NCI-H526 treated with DMSO at 0.1 percent for 48 hours (cell line): ENCODE results near the gene POTEF.
"Not testable (repeated sequence)": the region's sequence is repeated elsewhere in the genome, so short reads cannot be mapped to it uniquely, and the experiment has no call there.

ENCODE experiments used
- DNase-seq: peaks from one replicate; lab custom pipeline; 2025; lab: John Stamatoyannopoulos, UW

POTEF gene

DNA sequence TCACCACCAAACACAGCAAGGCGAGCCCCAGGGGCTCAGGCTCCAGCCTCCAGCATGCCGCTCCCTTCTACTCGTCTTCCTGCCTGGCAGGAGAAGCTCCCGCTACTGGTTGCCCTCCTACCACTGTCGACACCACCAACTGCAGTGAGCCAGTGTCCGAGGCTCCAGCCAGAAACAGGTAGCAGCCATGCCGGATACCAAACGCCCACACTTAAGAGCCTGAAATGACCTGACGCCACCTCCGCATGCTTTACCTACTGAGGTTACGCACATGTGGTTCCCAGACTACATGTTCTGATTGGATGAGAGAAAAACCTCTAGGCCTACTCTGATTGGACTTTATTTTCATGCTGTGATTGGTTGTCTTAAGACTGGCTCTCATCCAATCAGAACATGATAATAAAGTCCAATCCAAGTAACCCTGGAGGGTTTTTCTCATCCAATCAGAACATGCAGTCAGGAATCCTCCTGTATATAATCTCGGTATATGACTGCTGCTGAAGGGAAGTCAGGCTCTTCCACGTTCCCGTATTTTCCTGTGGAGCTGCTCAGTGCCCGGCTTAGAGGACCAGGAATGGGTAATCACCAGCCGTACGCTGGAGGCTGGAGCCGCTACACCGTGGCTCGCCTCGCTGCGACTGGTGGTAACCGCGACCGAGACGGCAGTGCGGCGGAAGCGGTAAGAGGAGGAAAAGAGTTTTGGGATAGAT is at the start of gene POTEF:
TSS of gene POTEF (minus strand) at position 103 of the 710 bp plus-strand sequence. CDS start 8,707 bp downstream, outside the sequence.
- not testable (repeated sequence) for DNase-seq

DNA sequence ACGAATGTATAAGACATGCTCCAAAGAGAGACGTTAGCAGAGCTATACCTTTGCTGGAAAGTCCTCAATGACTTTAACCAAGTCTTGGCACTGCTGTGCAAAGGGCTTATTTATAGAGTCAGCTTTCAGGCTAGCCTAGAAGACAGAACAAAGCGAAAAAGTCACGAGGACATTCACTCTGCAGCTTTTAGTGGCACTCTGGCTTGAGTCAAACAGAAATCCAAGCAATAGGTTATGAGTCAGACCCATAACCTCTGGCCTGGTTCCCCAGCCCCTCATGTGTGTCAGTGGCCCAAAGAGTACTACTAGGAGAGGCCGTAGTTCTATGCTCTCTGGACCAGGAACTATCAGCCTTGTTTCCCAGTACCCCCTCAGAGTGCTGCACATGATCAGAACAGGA is 45.8 kb upstream of the POTEF start:
- DNase-seq: not testable (repeated sequence)

DNA sequence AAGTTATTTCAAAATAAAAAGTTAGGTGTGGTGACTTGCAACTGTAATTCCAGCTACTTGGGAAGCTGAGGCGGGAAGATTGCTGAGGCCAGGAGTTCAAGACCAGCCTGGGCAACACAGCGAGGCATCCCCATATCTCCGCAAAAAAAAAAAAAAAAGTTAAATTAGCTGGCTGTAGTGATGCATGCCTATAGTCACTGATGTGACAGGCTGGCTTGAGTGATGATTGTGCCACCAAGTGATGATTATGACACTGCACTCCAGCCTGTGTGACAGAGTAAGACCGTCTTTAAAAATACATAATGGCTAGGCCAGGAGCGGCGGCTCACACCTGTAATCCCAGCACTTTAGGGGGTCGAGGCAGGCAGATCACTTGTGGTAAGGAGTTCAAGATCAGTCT is 40.9 kb upstream of the POTEF start:
- DNase-seq: no peak

DNA sequence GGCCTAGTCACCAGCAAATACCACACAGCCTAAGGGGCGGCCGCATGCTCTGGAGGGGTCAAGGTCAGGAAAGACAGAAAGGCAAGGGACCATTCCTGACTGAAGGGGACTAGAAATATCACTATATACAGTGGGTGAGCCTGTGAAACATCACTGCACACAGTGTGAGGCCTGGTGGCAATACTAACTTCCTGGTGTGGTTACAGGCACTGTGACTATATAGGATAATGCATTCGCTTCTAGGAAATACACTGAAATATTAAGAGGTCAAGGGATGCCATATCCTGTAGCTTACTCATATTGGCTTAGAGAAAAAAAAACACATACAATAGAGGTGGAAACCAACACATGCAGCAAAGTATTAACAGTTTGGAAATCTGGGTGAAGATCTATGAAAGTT is 40.1 kb upstream of the POTEF start:
- DNase-seq: not testable (repeated sequence)

DNA sequence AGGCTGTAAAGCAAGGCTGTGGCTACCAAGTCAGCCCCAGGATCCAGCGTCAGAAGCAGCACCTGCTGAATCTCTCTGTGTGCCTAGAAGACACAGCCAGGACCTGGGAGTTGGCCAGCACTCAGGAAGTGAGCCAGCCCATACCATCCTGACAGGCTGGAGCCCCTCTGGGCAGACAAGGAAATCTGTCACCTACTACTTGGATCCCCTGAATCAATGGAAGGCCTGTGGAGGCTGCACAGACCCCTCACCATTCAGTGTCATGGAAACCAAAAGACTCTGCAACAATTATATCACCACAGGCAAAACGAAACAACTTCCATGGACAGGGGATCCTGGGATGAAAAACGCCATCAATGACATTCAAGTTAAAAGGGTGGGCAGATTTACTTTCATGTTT is 37.6 kb upstream of the POTEF start:
- not testable (repeated sequence) for DNase-seq

DNA sequence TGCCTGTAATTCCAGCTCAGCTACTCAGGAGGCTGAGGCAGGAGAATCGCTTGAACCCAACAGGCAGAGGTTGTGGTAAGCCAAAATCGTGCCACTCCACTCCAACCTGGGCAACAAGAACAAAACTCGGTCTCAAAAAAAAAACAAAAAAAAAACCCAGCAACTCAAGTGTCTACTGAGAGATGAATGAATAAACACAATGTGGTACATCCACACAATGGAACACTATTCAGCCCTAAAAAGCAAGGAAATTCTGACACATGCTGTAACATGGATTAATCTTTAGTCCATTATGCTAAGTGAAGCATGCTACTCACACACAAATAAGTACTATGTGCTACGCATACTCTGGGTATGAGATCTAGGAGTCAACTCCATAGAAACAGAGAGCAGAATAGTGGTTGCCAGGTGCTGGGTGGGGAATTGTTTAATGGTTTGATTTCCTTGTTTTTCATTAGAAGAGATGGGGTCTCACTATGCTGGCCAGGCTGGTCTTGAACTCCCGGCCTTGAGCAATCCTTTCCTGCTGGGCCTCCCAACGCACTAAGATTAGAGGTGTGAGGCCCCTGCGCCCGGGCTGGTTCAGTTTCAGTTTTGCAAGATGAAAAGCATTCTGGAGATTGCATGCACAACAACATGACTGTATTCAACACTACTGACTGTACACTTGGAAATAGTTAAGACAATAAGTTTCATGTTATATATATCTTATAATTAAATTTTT is 36.4 kb upstream of the POTEF start:
- DNase-seq: no peak

DNA sequence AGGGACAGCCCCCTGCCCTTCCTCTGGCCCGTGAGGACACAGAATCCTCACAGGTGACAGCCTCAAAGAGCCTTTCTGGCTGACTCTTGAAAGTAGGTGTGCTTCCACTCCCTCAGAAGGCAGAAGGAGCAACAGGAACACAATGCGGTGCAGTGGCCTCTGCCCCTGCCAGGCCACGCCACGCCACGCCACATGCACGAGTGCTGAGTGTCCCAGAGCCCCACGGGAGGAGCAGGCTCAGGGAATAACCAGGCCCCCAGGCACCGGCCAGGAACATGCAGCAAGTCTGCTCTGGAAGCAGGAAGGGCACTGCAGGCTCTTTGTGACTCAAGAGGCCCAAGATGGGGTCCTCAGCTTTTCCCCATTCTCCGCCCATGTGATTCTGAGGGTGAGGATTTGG is 33.9 kb upstream of the POTEF start:
- DNase-seq: no peak

DNA sequence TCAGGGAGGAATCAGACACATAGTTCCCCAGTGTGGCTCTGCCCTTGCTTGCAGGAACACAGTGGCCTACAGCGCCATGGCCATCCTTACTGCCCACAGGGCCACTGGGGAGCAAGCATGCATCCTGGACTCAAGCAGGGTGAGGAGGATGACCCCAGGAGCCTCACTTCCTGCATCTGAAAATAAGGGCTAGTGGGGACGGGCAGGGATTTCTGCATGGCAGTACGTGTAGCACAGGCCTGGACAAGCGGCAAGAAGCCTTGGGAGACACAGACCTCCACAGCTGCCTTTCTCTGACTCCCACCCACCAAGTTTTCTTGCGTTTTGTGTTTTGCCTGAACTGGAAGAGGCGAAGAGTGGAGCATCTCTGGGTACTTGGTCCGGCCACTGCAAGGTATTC is 33.5 kb upstream of the POTEF start:
- DNase-seq: not testable (repeated sequence)

DNA sequence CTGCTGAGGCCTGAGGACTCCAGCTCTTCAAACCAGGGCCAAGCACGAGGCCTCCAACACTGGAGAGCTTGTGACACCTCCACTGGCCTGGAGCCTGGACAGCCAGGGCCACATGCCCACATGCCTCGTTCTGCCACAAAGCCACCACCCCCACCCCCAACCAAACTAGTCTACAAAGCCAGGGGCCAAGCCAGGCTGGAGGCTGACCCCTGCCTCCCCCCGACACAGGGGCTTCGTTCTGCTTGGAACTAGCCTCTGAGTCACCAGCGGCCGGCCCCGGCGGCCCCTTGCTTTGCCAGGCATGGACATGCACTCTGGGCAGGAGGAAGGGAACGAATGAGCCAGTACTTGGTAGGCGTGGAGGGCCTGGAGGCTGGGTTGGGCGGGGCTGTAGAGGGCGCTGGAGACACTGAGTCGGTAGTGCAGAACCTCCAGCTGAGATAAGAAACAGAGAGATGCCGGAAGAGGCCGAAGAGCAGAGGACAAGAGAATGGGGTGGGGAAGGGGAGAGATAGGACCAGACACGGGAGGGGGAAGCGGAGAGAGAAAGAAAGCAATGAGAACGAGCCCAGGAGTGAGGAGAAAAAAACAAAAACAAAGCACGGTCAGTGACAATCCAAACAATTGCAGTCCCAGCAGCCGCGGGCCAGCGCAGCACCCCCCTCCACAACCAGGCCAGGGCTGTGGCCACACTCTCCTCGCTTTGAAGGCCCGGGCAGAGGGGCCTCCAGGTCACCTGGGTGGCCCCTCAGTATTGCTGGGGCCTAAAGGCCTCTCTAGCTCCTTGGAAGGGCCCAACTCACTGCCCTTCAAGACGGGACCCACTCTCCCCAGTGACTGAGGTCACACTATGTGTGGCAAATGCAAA is 32.0 kb upstream of the POTEF start:
- DNase-seq: not testable (repeated sequence)

DNA sequence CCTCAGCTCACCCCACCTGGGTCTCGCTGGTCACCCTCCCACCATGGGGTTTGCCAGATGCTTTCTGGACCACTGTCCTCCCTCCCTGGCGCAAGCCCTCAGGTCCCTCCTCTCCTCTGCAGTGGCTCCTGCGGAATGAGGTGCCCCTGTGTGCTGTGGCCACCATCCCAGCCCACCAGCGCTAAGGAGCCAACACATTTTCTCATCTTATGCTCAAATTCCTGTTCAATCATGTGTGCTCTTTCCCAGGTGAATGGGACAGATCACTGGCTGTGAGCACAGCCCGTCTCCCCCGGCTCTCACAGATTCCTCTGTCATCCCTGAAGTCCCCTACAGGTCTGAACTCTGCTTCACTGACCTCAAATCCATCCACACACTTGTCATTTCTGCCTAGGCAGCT is 31.1 kb upstream of the POTEF start:
- no peak for DNase-seq

DNA sequence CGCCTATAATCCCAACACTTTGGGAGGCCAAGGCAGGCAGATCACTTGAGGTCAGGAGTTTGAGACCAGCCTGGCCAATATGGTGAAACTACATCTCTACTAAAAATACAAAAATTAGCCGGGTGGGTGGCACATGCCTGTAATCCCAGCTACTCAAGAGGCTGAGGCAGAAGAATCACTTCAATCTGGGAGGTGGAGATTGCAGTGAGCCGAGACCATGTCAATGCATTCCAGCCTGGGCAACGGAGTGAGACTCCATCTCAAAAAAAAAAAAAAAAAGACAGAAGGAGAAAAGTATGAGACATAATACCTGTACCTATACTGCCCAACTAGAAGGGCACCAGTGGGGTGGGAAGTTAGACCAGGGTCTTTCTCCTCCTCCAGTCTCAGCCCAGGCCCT is 30.4 kb upstream of the POTEF start:
- not testable (repeated sequence) for DNase-seq

DNA sequence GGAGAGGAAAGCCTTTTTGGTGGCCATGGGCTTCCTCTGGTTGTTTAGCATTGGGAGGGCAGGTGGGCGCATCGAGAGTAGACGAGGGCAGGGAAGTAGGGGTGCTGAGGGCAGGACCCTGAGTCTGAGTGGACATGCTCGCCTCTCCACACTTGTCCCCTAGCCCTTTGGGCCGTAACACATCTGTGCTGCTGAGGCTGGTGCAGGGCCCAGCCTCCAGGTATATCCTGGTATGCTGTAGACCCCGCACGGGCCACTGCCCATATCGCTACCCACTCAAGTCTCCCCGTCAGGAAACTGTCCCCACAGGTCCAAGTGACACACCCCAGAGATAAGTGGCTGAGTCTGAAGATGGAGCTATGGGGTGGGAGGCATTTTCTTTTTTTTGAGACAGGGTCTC is 29.6 kb upstream of the POTEF start:
- DNase-seq: no peak

DNA sequence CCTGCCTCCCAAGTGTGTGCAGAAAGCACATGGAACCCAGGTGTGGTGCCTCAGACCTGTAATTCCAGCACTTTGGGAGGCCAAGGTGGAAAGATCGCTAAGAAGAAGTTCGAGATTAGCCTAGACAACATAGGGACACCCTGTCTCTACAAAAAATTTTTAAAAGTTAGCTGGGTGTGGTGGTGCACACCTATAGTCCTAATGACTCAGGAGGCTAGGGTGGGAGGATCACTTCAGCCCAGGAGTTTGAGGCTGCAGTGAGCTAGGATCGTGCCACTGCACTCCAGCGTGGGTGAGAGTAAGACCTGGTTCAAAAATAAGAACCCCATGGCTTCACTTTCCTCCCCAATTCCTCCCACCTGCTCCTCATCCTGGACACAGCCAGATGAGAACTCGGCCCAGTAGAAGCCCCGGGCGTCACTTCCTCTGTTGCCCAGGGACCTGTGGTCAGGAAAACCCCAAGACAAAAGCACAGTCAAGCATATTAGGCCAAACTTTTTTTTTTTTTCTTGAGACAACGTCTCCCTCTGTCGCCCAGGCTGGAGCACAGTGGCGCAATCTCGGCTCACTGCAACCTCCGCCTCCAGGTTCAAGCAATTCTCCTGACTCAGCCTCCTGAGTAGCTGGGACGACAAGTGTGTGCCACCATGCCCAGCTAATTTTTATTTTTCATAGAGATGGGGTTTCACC is 28.9 kb upstream of the POTEF start:
- DNase-seq: not testable (repeated sequence)

DNA sequence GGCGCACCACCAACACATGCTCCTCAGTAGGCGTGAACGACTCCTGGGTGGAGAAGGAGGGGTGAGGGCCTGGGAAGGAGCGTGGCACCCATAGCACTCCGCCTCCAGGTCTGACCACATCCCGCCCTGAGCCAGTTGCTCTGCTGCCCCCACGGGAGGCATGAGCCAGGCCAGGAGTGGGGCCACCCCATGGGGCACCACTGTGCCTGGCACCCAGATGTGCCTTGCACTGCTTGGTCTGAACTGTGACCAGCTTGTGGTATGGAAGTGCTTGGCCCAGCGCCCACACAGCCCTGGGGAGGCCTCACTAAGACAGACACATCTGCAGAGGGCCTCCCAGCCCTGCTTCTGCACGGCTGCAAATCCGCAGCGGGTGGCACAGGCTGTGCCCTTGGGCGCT is 28.3 kb upstream of the POTEF start:
- not testable (repeated sequence) for DNase-seq

DNA sequence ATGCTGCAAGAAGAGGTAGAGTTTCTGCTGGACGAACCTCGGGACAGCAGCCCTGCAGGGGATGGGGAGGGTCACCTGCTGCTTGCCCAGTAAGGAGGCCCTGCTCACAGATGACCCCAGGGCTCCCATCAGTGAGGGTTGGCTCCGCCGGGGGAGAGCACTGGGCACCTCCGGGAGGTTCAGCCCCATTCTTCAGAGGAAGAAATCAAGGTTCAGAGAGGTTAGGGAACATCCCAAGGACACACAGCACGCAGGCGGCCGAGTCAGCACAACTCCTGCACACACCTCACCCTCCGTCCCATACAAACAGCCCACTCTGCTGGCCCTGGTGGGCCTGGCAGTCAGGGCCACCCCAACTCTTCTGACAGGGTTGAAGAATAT is 27.6 kb upstream of the POTEF start:
- no peak for DNase-seq

DNA sequence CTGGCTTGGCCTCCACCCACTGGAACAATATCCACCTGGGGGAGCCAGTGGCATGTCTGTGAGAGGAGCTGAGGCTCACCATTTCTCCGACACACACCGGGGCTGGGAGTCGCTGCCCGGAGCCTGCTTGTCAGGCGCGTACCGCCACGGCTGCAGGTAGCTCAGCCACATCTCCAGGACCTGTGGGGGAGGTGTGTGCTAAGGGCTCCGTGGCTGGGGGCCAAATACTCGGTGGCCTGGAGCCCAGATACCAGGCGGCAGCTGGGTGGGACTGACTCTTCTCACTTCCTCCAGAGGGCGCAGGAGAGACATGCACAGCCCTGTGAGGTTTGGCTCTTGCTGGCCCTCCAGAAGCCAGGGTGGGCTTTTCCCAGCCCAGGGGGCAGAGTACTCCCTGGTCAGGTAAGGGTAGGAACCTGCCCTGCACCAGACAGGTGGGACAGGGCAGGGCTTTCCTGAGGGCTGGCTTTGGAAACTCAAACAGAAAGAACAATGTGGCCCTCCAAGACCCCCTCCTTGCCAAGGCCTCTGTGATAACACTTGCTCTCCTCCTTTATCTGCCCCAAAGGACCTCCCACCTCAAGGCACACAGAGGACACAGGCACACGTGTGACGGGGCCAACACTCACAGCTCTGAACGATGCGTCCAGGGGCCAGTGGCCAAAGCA is 27.1 kb upstream of the POTEF start:
- DNase-seq: not testable (repeated sequence)

DNA sequence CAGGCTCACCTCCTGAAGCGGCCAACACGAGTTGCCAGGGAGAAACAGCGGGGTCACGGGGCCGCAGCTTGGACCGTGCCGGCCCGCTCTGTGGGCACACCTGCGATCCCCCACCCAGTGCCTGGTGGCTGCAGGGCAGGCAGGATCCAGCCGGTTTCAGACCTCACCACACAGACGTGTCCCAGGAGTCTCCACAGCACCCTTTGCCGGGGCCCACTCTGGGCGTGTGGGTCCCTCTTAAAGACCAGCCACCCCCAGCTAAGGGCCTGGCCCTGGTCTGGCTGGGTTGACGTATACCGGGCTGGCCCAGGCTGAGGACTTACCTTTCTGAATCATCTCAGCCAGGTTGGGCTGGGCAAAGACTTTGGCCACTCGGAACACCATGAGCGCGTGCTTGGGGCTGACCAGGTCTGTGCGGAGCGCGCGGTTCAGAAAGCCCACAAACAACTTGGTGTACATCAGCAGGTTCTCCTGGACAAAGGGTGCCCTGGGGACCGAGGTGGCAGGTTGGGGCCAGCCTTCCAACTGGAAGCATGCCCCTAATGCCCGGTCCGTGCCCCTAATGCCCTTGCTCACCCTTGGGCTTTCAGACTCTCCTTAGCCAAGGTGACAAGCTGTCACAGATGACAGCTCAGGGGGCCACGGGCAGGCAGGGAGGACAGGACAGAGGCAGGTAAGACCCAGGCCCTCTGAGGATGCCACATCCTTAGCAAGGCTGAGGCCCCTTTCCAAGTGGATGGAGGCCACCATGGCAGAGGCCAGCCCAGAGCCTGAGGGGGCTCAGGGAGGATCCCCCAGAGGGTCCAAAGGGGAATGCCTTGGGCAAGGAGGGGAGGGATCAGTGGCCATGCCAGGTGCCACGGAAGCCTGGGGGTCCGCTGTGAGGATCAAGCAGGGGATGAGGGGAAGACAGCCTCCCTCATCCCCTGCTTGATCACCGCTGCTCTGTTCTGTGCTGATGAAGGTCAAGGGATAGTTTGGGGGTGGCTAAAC is 26.0 kb upstream of the POTEF start:
- DNase-seq: no peak

DNA sequence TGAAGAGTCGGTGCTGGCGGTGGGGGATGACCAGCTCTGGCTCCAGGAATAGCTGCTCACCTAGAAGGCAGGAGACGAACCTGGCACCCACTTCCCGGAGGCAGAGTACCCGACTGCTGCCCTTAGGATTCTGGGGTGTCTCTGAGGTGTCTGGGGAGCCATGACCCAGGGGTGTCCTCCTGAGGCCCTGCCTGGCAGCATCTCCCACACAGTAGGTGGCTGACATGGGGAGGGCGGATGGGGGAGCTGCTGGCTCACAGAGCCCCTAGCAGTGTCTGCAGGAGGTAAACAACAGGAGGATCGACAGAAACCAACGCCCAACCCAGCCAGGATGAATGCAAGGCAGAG is 25.4 kb upstream of the POTEF start:
- not testable (repeated sequence) for DNase-seq

DNA sequence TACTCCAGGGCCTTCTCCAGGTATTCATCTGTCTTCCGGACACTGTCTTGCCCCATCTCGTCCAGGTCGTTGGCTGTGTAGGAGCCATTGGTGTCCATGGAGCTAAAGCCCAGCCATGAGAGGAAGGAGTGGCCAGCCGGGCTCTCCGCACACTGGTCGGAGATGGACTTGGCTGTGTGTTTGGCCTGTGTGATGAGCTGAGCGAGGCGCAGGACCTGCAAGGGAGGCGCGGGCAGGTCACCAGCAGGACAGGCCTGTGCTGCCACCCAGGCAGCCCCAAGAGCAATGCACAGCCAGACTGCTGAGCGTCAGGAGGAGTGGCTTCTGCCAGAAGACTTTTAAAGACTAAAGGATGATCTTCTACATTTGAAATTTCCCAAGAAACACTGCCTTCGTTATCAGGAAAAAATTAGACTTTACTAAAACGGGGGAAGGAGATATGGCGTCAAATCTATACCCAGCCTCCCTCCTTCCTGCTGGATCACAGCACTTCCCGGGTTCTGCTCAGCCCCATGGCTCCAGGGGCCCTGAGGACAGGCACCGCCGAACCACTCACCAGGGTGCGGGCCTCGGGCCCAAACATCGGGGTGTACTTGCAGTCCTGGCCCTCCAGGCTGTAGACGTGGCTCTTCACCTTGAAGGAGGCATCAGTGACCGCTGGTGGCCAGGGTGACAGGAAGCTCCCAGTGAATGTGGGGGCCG is 24.9 kb upstream of the POTEF start:
- DNase-seq: not testable (repeated sequence)
